H1 (cell line): ENCODE measurements around the gene TRIM44. TPM values are rescaled to one million over a fixed set of nuclear protein-coding genes. Genes with fewer than 3 reads are reported as not detected.
A peak's percentile ranks its signal among the peaks of the same experiment; 100 is the strongest.

Experiments used
- CTCF ChIA-PET: fragments of 300-600 bp; sonication (Branson Sonifier 250); formaldehyde crosslinking; loops from one replicate; lab custom pipeline; 2021; ENCODE audit not compliant: partially characterized antibody; lab: Charles Lee
- POLR2A ChIA-PET: fragments of 300-600 bp; sonication (Branson Sonifier 250); formaldehyde crosslinking; loops from one replicate; lab custom pipeline; 2021; ENCODE audit warnings: inconsistent platforms; ENCODE audit not compliant: partially characterized antibody; lab: Charles Lee
- DNase-seq, 2 experiments: peaks; one replicate each; pipeline versions ENCODE4 v3.0.0 to v3.0.0-alpha.2; 2010 to 2022; ENCODE audit warnings: low spot score in 2 of 2, low read depth in 1 of 2, mixed read lengths in 1 of 2
- FAIRE-seq: peaks from 2 replicates; lab custom pipeline; 2011; peaks lifted over from hg19 to GRCh38; lab: Jason Lieb, UNC
- H2AFZ ChIP-seq: 2 replicates; pipeline ENCODE4 v1.8.1; 2012; ENCODE audit warnings: low read length, inconsistent platforms
- H2AK5ac ChIP-seq: 2 replicates; pipeline ENCODE4 v1.6.1; 2013; ENCODE audit warnings: low read depth, low read length
- H2BK120ac ChIP-seq: replicated peaks from 2 replicates; pipeline ENCODE3; 2013; ENCODE audit warnings: low read depth, low read length, inconsistent platforms
- H2BK12ac ChIP-seq: 2 replicates; pipeline ENCODE4 v1.6.1; 2013; ENCODE audit warnings: low read depth, low read length
- H2BK15ac ChIP-seq: 2 replicates; pipeline ENCODE4 v1.6.1; 2013; ENCODE audit warnings: low read length
- H2BK20ac ChIP-seq: 2 replicates; pipeline ENCODE4 v1.6.1; 2013; ENCODE audit warnings: low read length
- H2BK5ac ChIP-seq: 2 replicates; pipeline ENCODE4 v1.6.1; 2013; ENCODE audit warnings: low read depth, low read length
- H3K14ac ChIP-seq: 2 replicates; pipeline ENCODE4 v1.6.1; 2013; ENCODE audit warnings: inconsistent platforms; ENCODE audit not compliant: insufficient read length
- H3K18ac ChIP-seq: 2 replicates; pipeline ENCODE4 v1.6.1; 2013; ENCODE audit warnings: low read length; ENCODE audit errors: extremely low read depth
- H3K23ac ChIP-seq: 2 replicates; pipeline ENCODE4 v1.6.1; 2013; ENCODE audit warnings: inconsistent platforms; ENCODE audit not compliant: insufficient read length
- H3K23me2 ChIP-seq: 2 replicates; pipeline ENCODE4 v1.6.1; 2013; ENCODE audit warnings: low read depth, low read length
- H3K27ac ChIP-seq: 2 replicates; pipeline ENCODE4 v1.6.1; 2011; ENCODE audit warnings: low read depth, low read length, inconsistent platforms
- H3K27me3 ChIP-seq, 4 experiments: replicated peaks in 1 of 4; 1 replicate in 1 of 4; 2 replicates in 3 of 4; pipeline versions ENCODE4 v1.6.1 to v1.8.1; 2011 to 2013; ENCODE audit warnings: low read length in 3 of 4, mild to moderate bottlenecking in 3 of 4, inconsistent platforms in 2 of 4, mixed read lengths in 2 of 4, moderate library complexity in 1 of 4; ENCODE audit not compliant: control insufficient read depth in 3 of 4, insufficient read depth in 3 of 4; ENCODE audit errors: extremely low read depth in 1 of 4
- H3K36me3 ChIP-seq, 4 experiments: 2 replicates each; pipeline versions ENCODE4 v1.6.1 to v1.8.1; 2011 to 2013; ENCODE audit warnings: mild to moderate bottlenecking in 4 of 4, low read length in 3 of 4, moderate library complexity in 2 of 4, control low read depth in 1 of 4, inconsistent platforms in 1 of 4; ENCODE audit not compliant: insufficient read depth in 4 of 4, control insufficient read depth in 2 of 4
- H3K4ac ChIP-seq: replicated peaks from 2 replicates; pipeline ENCODE3; 2013; ENCODE audit warnings: low read length, low read depth, mixed read lengths, inconsistent platforms; ENCODE audit not compliant: insufficient read length
- H3K4me1 ChIP-seq, 4 experiments: replicated peaks in 1 of 4; 1 replicate in 1 of 4; 2 replicates in 3 of 4; pipeline versions ENCODE4 v1.6.1 to v1.8.1; 2011 to 2013; ENCODE audit warnings: low read length in 3 of 4, inconsistent platforms in 2 of 4, mixed read lengths in 1 of 4; ENCODE audit not compliant: insufficient read depth in 4 of 4, control insufficient read depth in 3 of 4
- H3K4me2 ChIP-seq, 2 experiments: 2 replicates each; pipeline versions ENCODE4 v1.6.1 to v1.8.1; 2011 to 2013; ENCODE audit warnings: low read depth in 2 of 2, low read length in 2 of 2, control low read depth in 1 of 2, inconsistent platforms in 1 of 2, mild to moderate bottlenecking in 1 of 2; ENCODE audit not compliant: insufficient read depth in 1 of 2
- H3K4me3 ChIP-seq, 4 experiments: fragments of 200-600, 300-600 bp in 1 of 4; sonication (generic), shearing (Covaris generic), sonication (Bioruptor Twin) in 1 of 4; 2 replicates each; pipeline versions ENCODE4 v1.5.1 to v1.8.1; 2011 to 2016; ENCODE audit warnings: low read length in 4 of 4, low read depth in 3 of 4, control low read depth in 2 of 4, inconsistent platforms in 2 of 4, mild to moderate bottlenecking in 2 of 4, mixed read lengths in 1 of 4, moderate library complexity in 1 of 4; ENCODE audit not compliant: insufficient read depth in 2 of 4; ENCODE audit errors: extremely low read depth in 1 of 4
- H3K56ac ChIP-seq: replicated peaks from 2 replicates; pipeline ENCODE3; 2013; ENCODE audit warnings: low read depth, mild to moderate bottlenecking, mixed read lengths, low read length, inconsistent platforms; ENCODE audit not compliant: insufficient read length
- H3K79me1 ChIP-seq: 2 replicates; pipeline ENCODE4 v1.6.1; 2013; ENCODE audit warnings: low read depth, low read length, control low read depth
- H3K79me2 ChIP-seq, 2 experiments: 2 replicates each; pipeline versions ENCODE4 v1.6.1 to v1.8.1; 2012 to 2013; ENCODE audit warnings: low read length in 2 of 2, mild to moderate bottlenecking in 2 of 2, inconsistent platforms in 1 of 2; ENCODE audit not compliant: insufficient read depth in 2 of 2, control insufficient read depth in 1 of 2
- H3K9ac ChIP-seq, 4 experiments: replicated peaks in 1 of 4; 1 replicate in 1 of 4; 2 replicates in 3 of 4; pipeline versions ENCODE4 v1.6.1 to v1.8.1; 2011 to 2013; ENCODE audit warnings: low read depth in 3 of 4, low read length in 3 of 4, control low read depth in 2 of 4, mild to moderate bottlenecking in 2 of 4, moderate library complexity in 2 of 4, inconsistent platforms in 1 of 4; ENCODE audit errors: extremely low read depth in 1 of 4
- H3K9me3 ChIP-seq, 2 experiments: 2 replicates each; pipeline versions ENCODE4 v1.6.1 to v1.8.1; 2012 to 2013; ENCODE audit warnings: mild to moderate bottlenecking in 2 of 2, moderate library complexity in 2 of 2, control low read depth in 1 of 2, inconsistent platforms in 1 of 2, low read depth in 1 of 2, low read length in 1 of 2, mixed read lengths in 1 of 2; ENCODE audit not compliant: insufficient read depth in 2 of 2
- H4K20me1 ChIP-seq, 2 experiments: replicated peaks in 1 of 2; 2 replicates each; pipeline versions ENCODE3 to v1.8.1; 2011 to 2013; ENCODE audit warnings: inconsistent platforms in 2 of 2, low read length in 2 of 2, mild to moderate bottlenecking in 1 of 2; ENCODE audit not compliant: insufficient read depth in 2 of 2, control insufficient read depth in 1 of 2
- H4K5ac ChIP-seq: 2 replicates; pipeline ENCODE4 v1.6.1; 2013; ENCODE audit warnings: low read length, low read depth, mixed read lengths, inconsistent platforms; ENCODE audit not compliant: insufficient read length
- H4K8ac ChIP-seq: 2 replicates; pipeline ENCODE4 v1.8.0; 2013; ENCODE audit warnings: mild to moderate bottlenecking, moderate library complexity, low read length, inconsistent platforms; ENCODE audit not compliant: insufficient read depth; ENCODE audit errors: extremely low read depth
- H4K91ac ChIP-seq: replicated peaks from 2 replicates; pipeline ENCODE3; 2013; ENCODE audit warnings: low read length, mixed read lengths, inconsistent platforms; ENCODE audit not compliant: insufficient read length
- CBX5 ChIP-seq: fragments of 300-800, 300-1000 bp; sonication (generic); IDR thresholded peaks from 2 replicates; pipeline ENCODE4 v1.7.1; 2016; ENCODE audit warnings: antibody characterized with exemption, low read length, low read depth
- CBX8 ChIP-seq: fragments of 300-800, 300-1000 bp; sonication (generic); IDR thresholded peaks from 2 replicates; pipeline ENCODE4 v1.7.1; 2016; ENCODE audit warnings: low read depth, low read length, borderline replicate concordance
- CREB1 ChIP-seq: IDR thresholded peaks from 2 replicates; pipeline ENCODE4 v1.6.1; 2012; ENCODE audit warnings: inconsistent platforms
- EP300 ChIP-seq, 2 experiments: IDR thresholded peaks; 1 replicate in 1 of 2; 2 replicates in 1 of 2; pipeline ENCODE4 v1.6.1; 2011 to 2012; ENCODE audit warnings: low read depth in 2 of 2, low read length in 2 of 2, mild to moderate bottlenecking in 2 of 2, borderline replicate concordance in 1 of 2, inconsistent platforms in 1 of 2, moderate library complexity in 1 of 2
- JUN ChIP-seq: IDR thresholded peaks from 2 replicates; pipeline ENCODE4 v1.6.1; 2011; ENCODE audit warnings: low read depth, mild to moderate bottlenecking, improper control_type of control experiment, low read length
- KDM4A ChIP-seq: IDR thresholded peaks from one replicate; pipeline ENCODE4 v1.7.1; 2012; ENCODE audit warnings: low read depth, mild to moderate bottlenecking, moderate library complexity, low read length, inconsistent platforms; ENCODE audit not compliant: severe bottlenecking
- TEAD4 ChIP-seq: IDR thresholded peaks from 2 replicates; pipeline ENCODE4 v1.6.1; 2012; ENCODE audit warnings: low read depth, low read length, inconsistent platforms, mixed read lengths
- WGBS, 2 experiments: shearing (Covaris generic) in 1 of 2; methylation state at CpG; one replicate each; pipeline versions ENCODE4 v1.1.6 to v1.1.7; 2013 to 2015; ENCODE audit warnings: low lambda C conversion rate in 2 of 2, mixed read lengths in 2 of 2, inconsistent platforms in 1 of 2, low coverage in 1 of 2, missing lambda C conversion rate in 1 of 2; ENCODE audit not compliant: insufficient replicate concordance in 2 of 2, insufficient coverage in 1 of 2, insufficient read length in 1 of 2; ENCODE audit errors: extremely low coverage in 1 of 2, missing lambda C conversion rate in 1 of 2; 5-methylcytosine and 5-hydroxymethylcytosine counted together
- polyA plus RNA-seq, 7 experiments: library from polyadenylated mRNA; depleted of rRNA in 3 of 7; stranded (reverse) in 5 of 7; unstranded in 2 of 7; fragments of >200 nt in 5 of 7; fragments of 200-250 nt in 2 of 7; gene quantifications; 1 replicate in 5 of 7; 2 replicates in 1 of 7; 4 replicates in 1 of 7; pipeline versions ENCODE4 v1.2.1 to v1.2.3, GENCODE V29; 2011 to 2013; ENCODE audit warnings: missing spikeins in 2 of 7, mixed read lengths in 2 of 7
- total RNA-seq: library from RNA; stranded (reverse); fragmentation: NEBNext Ultra II Directional; extraction: Animal tissue kit (Norgen Biotek cat#: 25700); gene quantifications from 2 replicates; pipeline ENCODE4 v1.2.1, GENCODE V29; 2021
- TF ChIP-seq, protein P1 (sequence below): IDR thresholded peaks from 2 replicates; pipeline ENCODE4 v1.6.1; 2012; ENCODE audit warnings: inconsistent platforms
- TF ChIP-seq, protein P2 (sequence below): IDR thresholded peaks from 2 replicates; pipeline ENCODE4 v1.6.1; 2012; ENCODE audit warnings: low read length, inconsistent platforms

TRIM44 gene
- total and polyA plus RNA-seq, 2 of the 8 experiments (the other 6 are each of a cell fraction or from before 2014, with no cell fraction given): 13.9 to 34.4 TPM

DNA sequence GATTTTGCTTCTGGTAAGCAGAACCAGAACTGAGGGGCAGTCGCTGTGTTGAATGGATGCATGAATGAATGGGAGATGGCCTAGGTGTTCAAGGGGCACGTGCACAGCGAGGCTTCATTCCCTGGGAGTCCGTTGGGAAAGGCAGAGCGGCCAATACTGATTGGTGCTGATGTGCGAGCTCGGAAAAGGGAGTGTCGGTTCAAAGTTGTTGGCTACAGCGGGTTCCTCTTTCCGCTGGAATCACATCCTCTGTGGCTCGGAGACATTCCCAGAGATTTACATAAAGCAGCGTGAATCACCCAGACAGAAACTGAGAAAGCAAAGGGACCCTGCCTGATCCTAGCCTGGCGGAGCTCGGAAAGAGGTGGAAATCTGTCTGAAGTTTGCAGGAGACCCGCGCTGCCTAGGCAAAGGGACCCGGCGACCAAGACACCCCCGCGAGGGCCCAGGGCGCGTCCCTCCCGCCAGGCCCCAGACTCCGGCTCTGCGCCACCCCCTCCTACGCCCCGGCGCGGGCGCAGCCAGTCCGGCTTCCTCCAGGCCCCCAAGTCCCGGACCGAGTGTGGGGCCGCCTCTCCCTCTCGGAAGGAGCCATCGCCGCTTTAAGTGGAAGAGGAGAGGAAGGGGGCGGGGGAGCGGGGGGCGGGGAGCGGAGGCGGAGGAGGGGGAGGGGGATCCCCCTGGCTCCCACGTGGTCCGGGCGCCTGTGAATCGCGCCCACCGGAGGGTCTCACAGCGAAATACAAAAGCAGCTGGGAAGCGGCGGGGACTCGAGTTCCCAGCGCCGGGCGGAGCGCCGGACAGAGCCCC lies 44.7 kb upstream of the TRIM44 start, which contains the start of gene FJX1:
Gene FJX1 (plus strand): TSS at position 774 of the 810 bp plus-strand sequence. CDS start 177 bp downstream, outside the sequence.
- FAIRE-seq: no peak
- POLR2A ChIA-PET: interaction anchor here (0.6 to 3.3 kb wide), 6 partner anchors 9 to 327 kb away, joined by 3 to 14 read pairs (median 4); partner anchors contain the start of gene TRIM44
- no peak for TF ChIP-seq CREB1
- no peak for TF ChIP-seq CBX8
- TF ChIP-seq KDM4A: peak; percentile 94
- TF ChIP-seq, protein P1, sequence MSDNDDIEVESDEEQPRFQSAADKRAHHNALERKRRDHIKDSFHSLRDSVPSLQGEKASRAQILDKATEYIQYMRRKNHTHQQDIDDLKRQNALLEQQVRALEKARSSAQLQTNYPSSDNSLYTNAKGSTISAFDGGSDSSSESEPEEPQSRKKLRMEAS: peak; percentile 99
- no peak for TF ChIP-seq TEAD4
- TF ChIP-seq EP300 (IDR thresholded peaks at IDR 0.05; ENCODE audit: borderline replicate concordance in 1 of 2, low read depth in 2 of 2, low read length in 2 of 2): no peak
- TF ChIP-seq CBX5: no peak
- no peak for TF ChIP-seq JUN
- TF ChIP-seq, protein P2, sequence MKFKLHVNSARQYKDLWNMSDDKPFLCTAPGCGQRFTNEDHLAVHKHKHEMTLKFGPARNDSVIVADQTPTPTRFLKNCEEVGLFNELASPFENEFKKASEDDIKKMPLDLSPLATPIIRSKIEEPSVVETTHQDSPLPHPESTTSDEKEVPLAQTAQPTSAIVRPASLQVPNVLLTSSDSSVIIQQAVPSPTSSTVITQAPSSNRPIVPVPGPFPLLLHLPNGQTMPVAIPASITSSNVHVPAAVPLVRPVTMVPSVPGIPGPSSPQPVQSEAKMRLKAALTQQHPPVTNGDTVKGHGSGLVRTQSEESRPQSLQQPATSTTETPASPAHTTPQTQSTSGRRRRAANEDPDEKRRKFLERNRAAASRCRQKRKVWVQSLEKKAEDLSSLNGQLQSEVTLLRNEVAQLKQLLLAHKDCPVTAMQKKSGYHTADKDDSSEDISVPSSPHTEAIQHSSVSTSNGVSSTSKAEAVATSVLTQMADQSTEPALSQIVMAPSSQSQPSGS: no peak

More for the DNA sequence above, 44.7 kb upstream of the TRIM44 start, which contains the start of gene FJX1:
- WGBS, 2 experiments: 2% methylated on average over 31 of the region's 57 CpGs; no CpG with 5 or more reads in 1 of the 2 experiments
- no peak within 1 kb of the TSS for H3K27ac ChIP-seq
- H3K23ac ChIP-seq: no peak within 1 kb of the TSS
- peaks cover 7 to 29% (median 22%) of the 10 kb centered on the region in 4 experiments for H3K27me3 ChIP-seq
- H4K8ac ChIP-seq: peak within 1 kb of the TSS; percentile 93
- H4K5ac ChIP-seq: peak within 1 kb of the TSS; percentile 11
- no peak within 1 kb of the TSS for H3K56ac ChIP-seq
- H3K36me3 ChIP-seq: no peaks in the 10 kb centered on the region
- H3K9me3 ChIP-seq: no peaks in the 10 kb centered on the region
- H4K20me1 ChIP-seq: no peaks in the 10 kb centered on the region
- H3K79me1 ChIP-seq: no peaks in the 10 kb centered on the region
- no peak within 1 kb of the TSS for H3K14ac ChIP-seq
- H2BK120ac ChIP-seq: no peak within 1 kb of the TSS
- H3K9ac ChIP-seq: peak within 1 kb of the TSS in 2 of 4 experiments; percentile 35 to 56; a peak in 4 of 7 replicates
- peak within 1 kb of the TSS; percentile 92; the same call in 1 of the 2 replicates for H2BK12ac ChIP-seq
- peak within 1 kb of the TSS; percentile 29; the same call in 1 of the 2 replicates for H2BK5ac ChIP-seq
- peak; percentile 44 to 86 for DNase-seq
- peak within 1 kb of the TSS; percentile 41 for H3K4ac ChIP-seq
- peak within 1 kb of the TSS; percentile 1 for H2AFZ ChIP-seq
- peak within 1 kb of the TSS; percentile 83 for H4K91ac ChIP-seq
- peak within 1 kb of the TSS; percentile 36; the same call in 1 of the 2 replicates for H3K18ac ChIP-seq
- peak within 1 kb of the TSS; percentile 84; the same call in 1 of the 2 replicates for H2BK15ac ChIP-seq
- H3K79me2 ChIP-seq: no peaks in the 10 kb centered on the region
- CTCF ChIA-PET: interaction anchor here (0.7 to 1.6 kb wide), 10 partner anchors 9 to 643 kb away, joined by 3 to 8 read pairs (median 3); no protein-coding TSS in a partner anchor
- peak within 1 kb of the TSS; percentile 79 to 91 for H3K4me2 ChIP-seq
- H3K4me1 ChIP-seq: peaks cover 3 to 19% (median 6%) of the 10 kb centered on the region in 4 experiments; a peak in 5 of 7 replicates
- peaks cover 11% of the 10 kb centered on the region; the same call in 1 of the 2 replicates for H3K23me2 ChIP-seq
- peak within 1 kb of the TSS; percentile 55 to 76 (median 72) for H3K4me3 ChIP-seq
- 0 out of 2 replicates have a peak within 1 kb of the TSS, but pooled peaks have one; percentile 82 for H2BK20ac ChIP-seq
- H2AK5ac ChIP-seq: no peak within 1 kb of the TSS
